GM12872 (cell line): ENCODE data around the gene MATR3.

Experiments used
- CTCF ChIP-seq: IDR thresholded peaks from 3 replicates; pipeline ENCODE4 v1.5.1; 2011; ENCODE audit warnings: low read depth, mild to moderate bottlenecking, low read length, moderate library complexity; ENCODE audit not compliant: insufficient read depth

Gene MATR3

GRCh38 chr5:139283252-139284166 lies 10.0 kb upstream of the MATR3 start:
- no peak for TF ChIP-seq CTCF

- no peak for TF ChIP-seq CTCF
These were observed 9.2 kb upstream of the MATR3 start for GRCh38 chr5:139284295-139284694.

- TF ChIP-seq CTCF = no peak
These were observed 7.7 kb upstream of the MATR3 start for GRCh38 chr5:139285651-139286392.

GRCh38 chr5:139287890-139288635 lies 5.5 kb upstream of the MATR3 start:
- TF ChIP-seq CTCF = no peak

- TF ChIP-seq CTCF = no peak
These were observed 2.5 kb upstream of the MATR3 start for GRCh38 chr5:139291051-139291450.

GRCh38 chr5:139293202-139293506 lies 386 bp upstream of the MATR3 start:
- TF ChIP-seq CTCF = no peak
